Astrocyte of the cerebellum (primary cell): Measurements from ENCODE around the gene PRM1.
"Not testable (repeated sequence)": the region's sequence is repeated elsewhere in the genome, so short reads cannot be mapped to it uniquely, and the experiment has no call there.

Experiments used
- DNase-seq: peaks from one replicate; pipeline ENCODE4 v3.0.0-alpha.2; 2011; ENCODE audit warnings: low read depth
- H3K4me3 ChIP-seq: 2 replicates; pipeline ENCODE4 v1.5.1; 2011; ENCODE audit warnings: mild to moderate bottlenecking, low read depth, low read length, moderate library complexity
- in situ Hi-C: cut with HindIII; loops from 2 replicates; pipeline ENCODE4 v1.10.0; 2017; ENCODE audit warnings: low sequenced_read_pairs
- TF ChIP-seq, protein P1 (sequence below): IDR thresholded peaks from 2 replicates; pipeline ENCODE4 v1.5.1; 2012; ENCODE audit warnings: low read length, low read depth, moderate library complexity, mild to moderate bottlenecking; ENCODE audit errors: missing control alignments

PRM1 gene

DNA sequence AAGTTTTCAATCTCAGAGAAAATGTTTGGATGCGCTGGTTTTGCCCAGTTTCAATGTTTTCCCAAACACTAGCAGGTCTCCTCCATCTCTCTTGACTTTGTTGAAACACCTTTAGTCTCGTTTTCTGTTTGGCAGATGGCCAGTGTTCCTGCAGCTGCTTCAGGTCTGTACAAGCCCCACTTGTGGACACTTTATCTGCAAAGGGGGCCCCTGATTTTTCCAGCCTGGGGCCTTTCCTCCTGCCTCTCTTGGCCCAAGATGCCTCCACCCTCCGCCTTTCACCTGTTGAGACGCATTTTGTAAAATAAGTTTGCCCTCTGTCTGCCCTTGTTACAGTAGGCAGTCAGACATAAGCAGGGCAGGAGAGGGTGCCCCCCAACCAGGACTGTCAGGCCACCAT is 21.8 kb upstream of the PRM1 start:
- TF ChIP-seq, protein P1, sequence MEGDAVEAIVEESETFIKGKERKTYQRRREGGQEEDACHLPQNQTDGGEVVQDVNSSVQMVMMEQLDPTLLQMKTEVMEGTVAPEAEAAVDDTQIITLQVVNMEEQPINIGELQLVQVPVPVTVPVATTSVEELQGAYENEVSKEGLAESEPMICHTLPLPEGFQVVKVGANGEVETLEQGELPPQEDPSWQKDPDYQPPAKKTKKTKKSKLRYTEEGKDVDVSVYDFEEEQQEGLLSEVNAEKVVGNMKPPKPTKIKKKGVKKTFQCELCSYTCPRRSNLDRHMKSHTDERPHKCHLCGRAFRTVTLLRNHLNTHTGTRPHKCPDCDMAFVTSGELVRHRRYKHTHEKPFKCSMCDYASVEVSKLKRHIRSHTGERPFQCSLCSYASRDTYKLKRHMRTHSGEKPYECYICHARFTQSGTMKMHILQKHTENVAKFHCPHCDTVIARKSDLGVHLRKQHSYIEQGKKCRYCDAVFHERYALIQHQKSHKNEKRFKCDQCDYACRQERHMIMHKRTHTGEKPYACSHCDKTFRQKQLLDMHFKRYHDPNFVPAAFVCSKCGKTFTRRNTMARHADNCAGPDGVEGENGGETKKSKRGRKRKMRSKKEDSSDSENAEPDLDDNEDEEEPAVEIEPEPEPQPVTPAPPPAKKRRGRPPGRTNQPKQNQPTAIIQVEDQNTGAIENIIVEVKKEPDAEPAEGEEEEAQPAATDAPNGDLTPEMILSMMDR = no peak
- DNase-seq = no peak
- in situ Hi-C loops = no loop called here
- H3K4me3 ChIP-seq = no peak overlapping the region

DNA sequence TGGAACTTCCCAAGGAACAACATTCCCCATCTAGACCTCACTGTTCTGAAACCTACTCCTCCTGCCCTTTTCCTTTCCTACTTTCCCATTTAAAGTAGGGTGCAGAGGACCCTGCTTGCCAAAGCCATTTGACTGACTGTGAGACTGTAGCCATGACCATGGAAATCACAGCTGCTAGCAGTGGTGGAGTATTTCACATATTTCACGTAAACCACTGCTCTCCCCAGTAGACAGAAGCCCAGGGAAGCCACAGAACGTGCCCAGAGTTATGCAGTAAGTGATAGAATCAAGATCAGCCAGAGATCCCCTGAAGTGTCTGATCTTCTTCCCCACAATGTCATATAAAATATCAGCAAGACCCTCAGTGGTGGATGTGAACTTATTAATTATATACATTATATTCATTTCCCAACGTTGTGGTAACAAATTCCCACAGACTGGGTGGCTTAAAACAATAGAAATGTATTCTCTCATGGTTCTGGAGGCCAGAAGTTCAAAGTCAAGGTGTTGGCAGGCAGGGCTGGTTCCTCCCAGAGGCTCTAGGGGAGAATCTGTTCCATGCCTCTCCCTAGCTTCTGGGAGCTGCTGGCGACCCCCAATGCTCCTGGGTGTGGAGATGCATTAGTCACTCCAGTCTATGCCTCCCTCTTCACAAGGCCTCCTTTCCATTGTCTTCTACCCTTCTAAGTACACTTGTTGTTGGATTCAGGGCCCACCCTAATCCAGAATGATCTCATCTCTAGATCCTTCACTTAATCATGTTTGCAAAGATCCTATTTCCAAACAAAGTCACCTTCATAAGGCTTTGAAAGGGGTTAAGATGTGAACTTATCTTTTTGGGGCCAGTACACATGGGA is 20.7 kb upstream of the PRM1 start:
- no peak for DNase-seq
- no peak overlapping the region for H3K4me3 ChIP-seq
- TF ChIP-seq, protein P1 = no peak
- in situ Hi-C loops = no loop called here

DNA sequence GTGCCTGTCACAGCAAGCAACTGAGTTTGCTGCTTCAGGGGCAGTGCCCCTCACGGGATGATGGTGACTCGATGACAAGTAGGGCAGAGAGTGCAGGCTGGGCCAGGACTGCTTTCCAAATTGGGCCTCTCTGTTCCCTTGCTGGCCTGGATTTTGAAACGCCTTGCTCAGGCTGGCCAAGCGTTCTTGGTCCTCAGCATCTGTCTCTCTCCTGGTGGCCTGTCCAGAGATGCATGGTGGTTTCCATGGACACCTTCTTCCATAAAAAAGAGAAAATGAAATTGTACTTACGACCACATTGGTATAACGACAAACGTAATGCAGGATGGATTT is 19.4 kb upstream of the PRM1 start:
- in situ Hi-C loops = no loop called here
- TF ChIP-seq, protein P1 = no peak
- DNase-seq = no peak
- no peak overlapping the region for H3K4me3 ChIP-seq

DNA sequence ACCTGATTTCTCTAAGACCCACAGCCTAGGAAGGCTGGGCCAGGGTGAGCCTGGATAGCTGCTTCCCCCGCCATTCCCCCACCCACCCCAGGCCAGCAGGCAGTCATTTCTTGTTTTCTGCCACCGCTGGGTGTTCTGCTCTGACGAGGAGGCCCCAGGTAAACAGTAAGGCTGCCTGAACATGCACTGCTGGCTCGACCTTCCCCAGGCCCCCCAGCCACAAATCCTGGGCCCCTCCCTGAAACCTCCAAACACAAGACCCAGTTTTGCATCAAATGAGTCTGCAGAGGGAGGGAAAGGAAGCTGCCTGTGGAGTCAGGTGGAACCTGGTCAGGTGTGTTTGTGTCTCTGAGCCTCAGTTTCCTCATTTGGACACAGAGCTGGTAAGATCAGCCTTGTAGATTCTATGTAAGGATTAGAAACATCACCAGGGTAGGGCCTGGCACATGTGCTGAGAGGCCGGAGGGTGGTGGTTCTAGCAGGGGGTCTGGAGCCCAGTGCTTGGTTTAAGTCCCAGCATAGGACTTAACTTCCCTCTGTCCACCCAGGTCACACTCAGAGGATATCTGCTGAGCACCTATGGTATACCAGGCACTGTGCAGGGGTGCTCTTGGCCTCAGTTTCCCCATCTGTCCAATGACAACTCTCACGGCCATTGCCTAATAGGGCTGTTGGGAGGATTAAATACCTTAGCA is 18.9 kb upstream of the PRM1 start:
- TF ChIP-seq, protein P1 = no peak
- no peak for DNase-seq

DNA sequence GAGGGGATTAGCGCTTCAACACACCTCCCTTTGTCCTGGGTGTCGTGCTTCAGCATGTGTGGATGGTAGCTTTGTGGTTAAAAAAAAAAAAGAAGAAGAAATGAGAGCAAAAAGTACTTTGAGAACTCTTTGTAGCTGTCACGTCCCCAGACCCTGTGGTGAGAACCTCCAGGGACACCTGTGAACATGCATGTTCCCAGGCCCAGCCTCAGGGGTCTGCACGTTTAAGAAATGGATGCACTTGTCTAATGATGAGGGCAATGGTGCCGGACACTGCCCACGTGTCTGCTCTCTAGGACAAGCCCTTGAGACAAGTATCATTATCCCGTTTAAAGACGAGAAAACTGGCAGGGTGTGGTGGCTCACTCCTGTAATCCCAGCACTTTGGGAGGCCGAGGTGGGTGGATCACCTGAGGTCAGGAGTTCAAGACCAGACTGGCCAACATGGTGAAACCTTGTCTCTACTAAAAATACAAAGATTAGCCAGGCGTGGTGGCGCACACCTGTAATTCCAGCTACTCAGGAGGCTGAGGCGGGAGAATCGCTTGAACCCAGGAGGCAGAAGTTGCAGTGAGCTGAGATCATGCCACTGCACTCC is 17.9 kb upstream of the PRM1 start:
- in situ Hi-C loops, H3K4me3 ChIP-seq, DNase-seq: not testable (repeated sequence)

More for the DNA sequence above, 18.9 kb upstream of the PRM1 start:
- in situ Hi-C loops = no loop called here
- no peak overlapping the region for H3K4me3 ChIP-seq

DNA sequence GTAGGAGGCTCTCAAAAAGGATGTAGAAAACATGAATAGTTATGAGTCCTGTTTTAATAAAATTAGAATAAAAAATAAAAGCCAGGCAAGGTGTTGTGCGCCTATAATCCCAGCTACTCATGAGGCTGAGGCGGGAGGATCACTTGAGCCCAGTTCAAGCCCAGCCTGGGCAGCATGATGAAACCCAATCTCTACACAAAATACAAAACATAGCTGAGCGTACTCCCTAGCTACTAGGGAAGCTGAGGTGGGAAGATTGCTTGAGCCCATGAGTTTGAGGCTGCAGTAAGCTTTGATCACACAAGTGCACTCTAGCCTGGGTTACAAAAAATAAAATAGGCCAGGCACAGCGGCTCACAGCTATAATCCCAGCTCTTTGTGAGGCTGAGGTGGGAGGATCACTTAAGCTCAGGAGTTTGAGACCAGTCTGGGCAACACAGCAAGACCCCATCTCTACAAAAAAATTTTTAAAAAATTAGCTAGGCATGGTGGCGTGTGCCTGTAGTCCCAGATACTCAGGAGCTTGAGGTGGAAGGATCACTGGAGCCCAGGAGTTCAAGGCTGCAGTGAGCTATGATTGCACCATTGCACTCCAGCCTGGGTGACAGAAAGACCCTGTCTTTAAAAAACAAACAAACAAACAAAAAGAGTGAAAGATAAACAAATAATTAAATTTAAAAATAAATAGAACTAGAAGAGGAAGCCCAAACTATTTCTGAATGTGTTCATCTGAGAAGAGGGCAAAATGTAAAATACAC is 17.2 kb upstream of the PRM1 start:
- TF ChIP-seq, protein P1 = no peak
- H3K4me3 ChIP-seq = no peak overlapping the region
- DNase-seq = no peak
- in situ Hi-C loops = no loop called here
